HL-60 (cell line): ENCODE results near the gene CENPE.

Experiments
- DNase-seq, 2 experiments: peaks; one replicate each; pipeline ENCODE4 v3.0.0-alpha.2; 2010 to 2020; ENCODE audit warnings: low read depth in 1 of 2, low spot score in 1 of 2
- H3K27ac ChIP-seq: fragments of 250-450 bp; sonication (Bioruptor Pico); replicated peaks from 2 replicates; pipeline ENCODE4 v1.5.1; 2020; ENCODE audit warnings: mild to moderate bottlenecking, moderate library complexity
- H3K27me3 ChIP-seq: fragments of 250-450 bp; sonication (Bioruptor Pico); 2 replicates; pipeline ENCODE4 v1.5.1; 2021; ENCODE audit warnings: mild to moderate bottlenecking, moderate library complexity; ENCODE audit not compliant: insufficient read depth, poor library complexity, severe bottlenecking
- H3K4me3 ChIP-seq: replicated peaks from 2 replicates; pipeline ENCODE4 v1.5.1; 2011; ENCODE audit warnings: mild to moderate bottlenecking, control low read depth, low read length; ENCODE audit not compliant: insufficient read depth
- GABPA ChIP-seq: IDR thresholded peaks from 2 replicates; pipeline ENCODE4 v1.6.1; 2012; ENCODE audit warnings: low read depth
- POLR2AphosphoS5 ChIP-seq: IDR thresholded peaks from 2 replicates; pipeline ENCODE4 v1.6.1; 2012; ENCODE audit warnings: low read depth
- SPI1 ChIP-seq: IDR thresholded peaks from 2 replicates; pipeline ENCODE4 v1.6.1; 2012; ENCODE audit warnings: low read depth, mild to moderate bottlenecking, borderline replicate concordance
- TF ChIP-seq, protein P1 (sequence below): IDR thresholded peaks from one replicate; pipeline ENCODE4 v1.5.1; 2011; ENCODE audit warnings: low read length, control low read depth, inconsistent platforms; ENCODE audit not compliant: insufficient read depth
- TF ChIP-seq, protein P2 (sequence below): IDR thresholded peaks from 2 replicates; pipeline ENCODE4 v1.6.1; 2012; ENCODE audit warnings: low read depth; ENCODE audit not compliant: insufficient replicate concordance

CENPE gene

DNA sequence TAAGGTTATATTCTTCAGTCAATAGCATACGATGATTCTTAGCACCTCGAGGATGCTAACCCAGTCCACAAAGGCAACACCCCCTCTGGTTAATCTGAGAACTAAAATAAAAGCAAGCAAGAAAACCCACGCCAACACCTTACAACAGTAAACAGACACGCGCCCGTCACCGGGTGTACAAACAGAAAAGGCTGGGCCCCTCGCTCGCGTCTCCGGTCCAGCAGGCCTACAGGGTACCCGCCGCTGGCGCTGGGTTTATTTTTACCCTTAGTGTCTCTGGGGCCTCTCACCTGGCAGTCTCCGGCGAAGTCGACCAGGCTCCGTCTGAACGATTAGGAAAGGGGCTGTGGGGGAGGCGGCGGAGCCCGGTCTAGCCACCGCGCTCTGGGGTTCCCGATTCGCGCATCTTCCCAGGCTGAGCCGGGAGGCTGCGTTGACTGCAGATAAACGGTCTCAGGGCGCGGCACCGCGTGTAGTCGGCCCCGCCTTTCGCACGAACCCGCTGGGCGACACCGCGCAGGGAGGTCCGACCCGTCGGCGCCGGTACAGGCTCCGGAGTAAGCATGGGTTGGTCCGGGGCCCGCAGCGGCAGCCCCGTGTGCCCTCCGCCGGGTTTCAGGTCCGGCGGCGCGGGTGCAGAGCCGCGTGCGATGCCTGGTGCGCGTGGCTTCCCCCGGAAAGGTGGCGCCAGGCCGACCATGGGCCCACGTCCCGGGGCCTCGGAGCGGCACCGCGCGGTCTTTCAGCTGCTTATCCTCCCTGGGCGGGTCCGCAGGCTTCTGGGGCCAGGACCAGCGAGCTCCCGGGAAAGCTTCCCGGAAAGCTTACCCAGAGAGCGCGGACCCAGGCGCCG lies 122.0 kb downstream of the CENPE start:
- Histone ChIP-seq H3K27me3 (no peaks in the 10 kb centered on the region), H3K4me3 (peak overlapping the region; percentile 73), H3K27ac (peak overlapping the region; percentile 93)
- TF ChIP-seq GABPA (no peak), POLR2AphosphoS5 (peak; percentile 70), SPI1 (no peak)
- TF ChIP-seq, protein P1, sequence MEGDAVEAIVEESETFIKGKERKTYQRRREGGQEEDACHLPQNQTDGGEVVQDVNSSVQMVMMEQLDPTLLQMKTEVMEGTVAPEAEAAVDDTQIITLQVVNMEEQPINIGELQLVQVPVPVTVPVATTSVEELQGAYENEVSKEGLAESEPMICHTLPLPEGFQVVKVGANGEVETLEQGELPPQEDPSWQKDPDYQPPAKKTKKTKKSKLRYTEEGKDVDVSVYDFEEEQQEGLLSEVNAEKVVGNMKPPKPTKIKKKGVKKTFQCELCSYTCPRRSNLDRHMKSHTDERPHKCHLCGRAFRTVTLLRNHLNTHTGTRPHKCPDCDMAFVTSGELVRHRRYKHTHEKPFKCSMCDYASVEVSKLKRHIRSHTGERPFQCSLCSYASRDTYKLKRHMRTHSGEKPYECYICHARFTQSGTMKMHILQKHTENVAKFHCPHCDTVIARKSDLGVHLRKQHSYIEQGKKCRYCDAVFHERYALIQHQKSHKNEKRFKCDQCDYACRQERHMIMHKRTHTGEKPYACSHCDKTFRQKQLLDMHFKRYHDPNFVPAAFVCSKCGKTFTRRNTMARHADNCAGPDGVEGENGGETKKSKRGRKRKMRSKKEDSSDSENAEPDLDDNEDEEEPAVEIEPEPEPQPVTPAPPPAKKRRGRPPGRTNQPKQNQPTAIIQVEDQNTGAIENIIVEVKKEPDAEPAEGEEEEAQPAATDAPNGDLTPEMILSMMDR, result no peak
- TF ChIP-seq, protein P2, sequence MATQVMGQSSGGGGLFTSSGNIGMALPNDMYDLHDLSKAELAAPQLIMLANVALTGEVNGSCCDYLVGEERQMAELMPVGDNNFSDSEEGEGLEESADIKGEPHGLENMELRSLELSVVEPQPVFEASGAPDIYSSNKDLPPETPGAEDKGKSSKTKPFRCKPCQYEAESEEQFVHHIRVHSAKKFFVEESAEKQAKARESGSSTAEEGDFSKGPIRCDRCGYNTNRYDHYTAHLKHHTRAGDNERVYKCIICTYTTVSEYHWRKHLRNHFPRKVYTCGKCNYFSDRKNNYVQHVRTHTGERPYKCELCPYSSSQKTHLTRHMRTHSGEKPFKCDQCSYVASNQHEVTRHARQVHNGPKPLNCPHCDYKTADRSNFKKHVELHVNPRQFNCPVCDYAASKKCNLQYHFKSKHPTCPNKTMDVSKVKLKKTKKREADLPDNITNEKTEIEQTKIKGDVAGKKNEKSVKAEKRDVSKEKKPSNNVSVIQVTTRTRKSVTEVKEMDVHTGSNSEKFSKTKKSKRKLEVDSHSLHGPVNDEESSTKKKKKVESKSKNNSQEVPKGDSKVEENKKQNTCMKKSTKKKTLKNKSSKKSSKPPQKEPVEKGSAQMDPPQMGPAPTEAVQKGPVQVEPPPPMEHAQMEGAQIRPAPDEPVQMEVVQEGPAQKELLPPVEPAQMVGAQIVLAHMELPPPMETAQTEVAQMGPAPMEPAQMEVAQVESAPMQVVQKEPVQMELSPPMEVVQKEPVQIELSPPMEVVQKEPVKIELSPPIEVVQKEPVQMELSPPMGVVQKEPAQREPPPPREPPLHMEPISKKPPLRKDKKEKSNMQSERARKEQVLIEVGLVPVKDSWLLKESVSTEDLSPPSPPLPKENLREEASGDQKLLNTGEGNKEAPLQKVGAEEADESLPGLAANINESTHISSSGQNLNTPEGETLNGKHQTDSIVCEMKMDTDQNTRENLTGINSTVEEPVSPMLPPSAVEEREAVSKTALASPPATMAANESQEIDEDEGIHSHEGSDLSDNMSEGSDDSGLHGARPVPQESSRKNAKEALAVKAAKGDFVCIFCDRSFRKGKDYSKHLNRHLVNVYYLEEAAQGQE, result peak; percentile 39
- peak in 1 of 2 experiments; percentile 65 for DNase-seq

DNA sequence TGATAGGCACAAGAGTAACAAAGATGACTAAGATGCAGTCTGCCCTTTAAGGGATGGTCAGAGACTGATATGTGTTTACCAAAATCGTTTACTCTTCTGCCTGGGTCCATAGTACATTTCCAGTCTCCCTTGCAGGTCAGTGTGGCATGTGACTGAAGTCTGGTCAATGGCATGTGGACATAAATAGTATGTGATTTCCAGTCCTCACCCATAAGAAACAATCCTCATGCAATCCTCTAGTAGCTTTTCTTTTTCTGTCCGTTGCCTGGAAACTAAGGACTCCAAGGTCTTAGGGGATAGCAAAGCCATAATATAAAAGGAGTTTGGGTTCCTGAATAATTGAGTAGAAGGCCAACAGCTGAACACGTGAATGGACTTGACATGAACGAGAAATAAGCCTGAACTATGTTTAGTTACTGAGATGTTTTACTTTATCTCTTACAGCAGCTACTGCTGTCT lies 122.7 kb downstream of the CENPE start:
- Histone ChIP-seq H3K4me3 (peak overlapping the region; percentile 73), H3K27me3 (no peaks in the 10 kb centered on the region), H3K27ac (peak overlapping the region; percentile 93)
- DNase-seq, result no peak
- TF ChIP-seq, protein P1, result no peak
- no peak for TF ChIP-seq SPI1
- TF ChIP-seq GABPA, result no peak
- TF ChIP-seq, protein P2, result no peak
- TF ChIP-seq POLR2AphosphoS5, result no peak

DNA sequence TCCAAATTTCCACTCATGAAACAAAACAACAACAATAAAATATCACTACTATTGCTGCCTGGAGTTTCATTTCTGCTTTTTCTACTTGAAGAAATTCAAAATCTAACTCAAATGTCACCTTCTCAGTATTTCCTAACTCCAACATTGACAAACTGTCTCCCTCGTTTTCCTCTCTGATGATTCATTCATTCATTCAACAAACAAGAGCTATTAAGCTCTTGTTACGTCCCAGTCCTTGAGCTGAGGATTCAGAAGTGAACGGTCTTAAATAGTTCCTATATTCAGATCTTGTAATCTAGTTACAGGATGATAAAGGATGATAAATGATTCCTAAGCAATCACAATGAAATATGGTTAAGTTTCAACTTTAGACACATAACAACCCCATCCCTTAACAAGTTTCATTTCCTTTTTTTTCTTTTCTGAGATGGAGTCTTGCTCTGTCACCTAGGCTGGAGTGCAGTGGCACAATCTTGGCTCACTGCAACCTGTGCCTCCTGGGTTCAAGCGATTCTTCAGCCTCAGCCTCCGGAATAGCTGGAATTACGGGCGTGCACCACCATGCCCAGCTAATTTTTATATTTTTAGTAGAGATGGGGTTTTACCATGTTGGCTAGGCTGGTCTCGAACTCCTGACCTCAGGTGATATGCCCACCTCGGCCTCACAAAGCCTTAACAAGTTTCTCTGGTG lies 123.3 kb downstream of the CENPE start:
- DNase-seq, result no peak
- peak overlapping the region; percentile 73 for H3K4me3 ChIP-seq
- H3K27me3 ChIP-seq, result no peaks in the 10 kb centered on the region
- TF ChIP-seq SPI1, result no peak
- TF ChIP-seq, protein P1, result no peak
- no peak for TF ChIP-seq POLR2AphosphoS5
- no peak for TF ChIP-seq GABPA
- TF ChIP-seq, protein P2, result no peak
- H3K27ac ChIP-seq, result peak overlapping the region; percentile 93; the same call in 1 of the 2 replicates
